SK-N-SH (cell line): ENCODE results near the gene ALB.

Source experiments
- CHD2 ChIP-seq: fragments of 150-350 bp; IDR thresholded peaks from 2 replicates; pipeline ENCODE4 v1.6.1; 2018; ENCODE audit warnings: low read length; ENCODE audit not compliant: partially characterized antibody
- MEF2A ChIP-seq: IDR thresholded peaks from 2 replicates; pipeline ENCODE4 v1.4.0; 2012; ENCODE audit warnings: low read depth, borderline replicate concordance
- MXI1 ChIP-seq: IDR thresholded peaks from 2 replicates; pipeline ENCODE4 v1.6.1; 2012; ENCODE audit warnings: mild to moderate bottlenecking, low read depth, low read length, improper control_type of control experiment
- NRF1 ChIP-seq: IDR thresholded peaks from 2 replicates; pipeline ENCODE4 v1.6.1; 2012; ENCODE audit warnings: low read depth, mild to moderate bottlenecking, low read length
- POLR2AphosphoS5 ChIP-seq: IDR thresholded peaks from 2 replicates; pipeline ENCODE4 v1.6.1; 2012; ENCODE audit warnings: low read depth, low read length
- TCF12 ChIP-seq: IDR thresholded peaks from 2 replicates; pipeline ENCODE4 v1.4.0; 2012
- TF ChIP-seq, protein P1 (sequence below): fragments of 150-350 bp; IDR thresholded peaks from 2 replicates; pipeline ENCODE4 v1.6.1; 2017; ENCODE audit warnings: antibody characterized with exemption, low read length, low read depth, borderline replicate concordance
- TF ChIP-seq, protein P2 (sequence below): fragments of 200-600 bp; sonication (generic); IDR thresholded peaks from 2 replicates; pipeline ENCODE4 v1.6.1; 2017; ENCODE audit warnings: antibody characterized with exemption, mild to moderate bottlenecking, moderate library complexity
- TF ChIP-seq, protein P3 (sequence below): IDR thresholded peaks from 2 replicates; pipeline ENCODE4 v1.4.0; 2012; ENCODE audit warnings: low read depth

DNA sequence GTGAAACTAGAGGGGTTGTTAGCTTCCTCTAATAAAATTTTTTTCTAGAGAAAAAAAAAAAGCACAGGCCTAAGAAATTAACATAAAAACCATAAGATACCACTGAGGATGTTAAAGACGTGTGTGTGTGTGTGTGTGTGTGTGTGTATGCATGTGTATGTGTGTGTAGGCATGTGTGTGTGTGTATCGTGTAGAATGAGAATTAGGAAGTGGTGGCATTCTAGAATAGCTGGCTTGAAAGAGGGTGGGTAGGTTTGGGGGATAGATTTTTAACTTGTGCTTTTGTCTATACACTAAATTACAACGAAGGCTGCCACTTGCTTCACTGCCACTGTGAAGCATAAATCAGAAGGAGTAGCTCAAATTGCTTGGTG is 54.9 kb downstream of the ALB start:
- TF ChIP-seq, protein P1, sequence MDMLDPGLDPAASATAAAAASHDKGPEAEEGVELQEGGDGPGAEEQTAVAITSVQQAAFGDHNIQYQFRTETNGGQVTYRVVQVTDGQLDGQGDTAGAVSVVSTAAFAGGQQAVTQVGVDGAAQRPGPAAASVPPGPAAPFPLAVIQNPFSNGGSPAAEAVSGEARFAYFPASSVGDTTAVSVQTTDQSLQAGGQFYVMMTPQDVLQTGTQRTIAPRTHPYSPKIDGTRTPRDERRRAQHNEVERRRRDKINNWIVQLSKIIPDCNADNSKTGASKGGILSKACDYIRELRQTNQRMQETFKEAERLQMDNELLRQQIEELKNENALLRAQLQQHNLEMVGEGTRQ = no peak
- TF ChIP-seq NRF1 (no peak), POLR2AphosphoS5 (no peak), MEF2A (no peak), MXI1 (no peak), CHD2 (no peak), TCF12 (no peak)
- TF ChIP-seq, protein P2, sequence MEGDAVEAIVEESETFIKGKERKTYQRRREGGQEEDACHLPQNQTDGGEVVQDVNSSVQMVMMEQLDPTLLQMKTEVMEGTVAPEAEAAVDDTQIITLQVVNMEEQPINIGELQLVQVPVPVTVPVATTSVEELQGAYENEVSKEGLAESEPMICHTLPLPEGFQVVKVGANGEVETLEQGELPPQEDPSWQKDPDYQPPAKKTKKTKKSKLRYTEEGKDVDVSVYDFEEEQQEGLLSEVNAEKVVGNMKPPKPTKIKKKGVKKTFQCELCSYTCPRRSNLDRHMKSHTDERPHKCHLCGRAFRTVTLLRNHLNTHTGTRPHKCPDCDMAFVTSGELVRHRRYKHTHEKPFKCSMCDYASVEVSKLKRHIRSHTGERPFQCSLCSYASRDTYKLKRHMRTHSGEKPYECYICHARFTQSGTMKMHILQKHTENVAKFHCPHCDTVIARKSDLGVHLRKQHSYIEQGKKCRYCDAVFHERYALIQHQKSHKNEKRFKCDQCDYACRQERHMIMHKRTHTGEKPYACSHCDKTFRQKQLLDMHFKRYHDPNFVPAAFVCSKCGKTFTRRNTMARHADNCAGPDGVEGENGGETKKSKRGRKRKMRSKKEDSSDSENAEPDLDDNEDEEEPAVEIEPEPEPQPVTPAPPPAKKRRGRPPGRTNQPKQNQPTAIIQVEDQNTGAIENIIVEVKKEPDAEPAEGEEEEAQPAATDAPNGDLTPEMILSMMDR = no peak
- TF ChIP-seq, protein P3, sequence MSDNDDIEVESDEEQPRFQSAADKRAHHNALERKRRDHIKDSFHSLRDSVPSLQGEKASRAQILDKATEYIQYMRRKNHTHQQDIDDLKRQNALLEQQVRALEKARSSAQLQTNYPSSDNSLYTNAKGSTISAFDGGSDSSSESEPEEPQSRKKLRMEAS = no peak
